ENCODE results near the gene ZNF541. TPM values are rescaled to one million over a fixed set of nuclear protein-coding genes. Genes with fewer than 3 reads are reported as not detected.

Gene ZNF541
- total RNA-seq, 1 donor from 2014 or later: not detected

DNA sequence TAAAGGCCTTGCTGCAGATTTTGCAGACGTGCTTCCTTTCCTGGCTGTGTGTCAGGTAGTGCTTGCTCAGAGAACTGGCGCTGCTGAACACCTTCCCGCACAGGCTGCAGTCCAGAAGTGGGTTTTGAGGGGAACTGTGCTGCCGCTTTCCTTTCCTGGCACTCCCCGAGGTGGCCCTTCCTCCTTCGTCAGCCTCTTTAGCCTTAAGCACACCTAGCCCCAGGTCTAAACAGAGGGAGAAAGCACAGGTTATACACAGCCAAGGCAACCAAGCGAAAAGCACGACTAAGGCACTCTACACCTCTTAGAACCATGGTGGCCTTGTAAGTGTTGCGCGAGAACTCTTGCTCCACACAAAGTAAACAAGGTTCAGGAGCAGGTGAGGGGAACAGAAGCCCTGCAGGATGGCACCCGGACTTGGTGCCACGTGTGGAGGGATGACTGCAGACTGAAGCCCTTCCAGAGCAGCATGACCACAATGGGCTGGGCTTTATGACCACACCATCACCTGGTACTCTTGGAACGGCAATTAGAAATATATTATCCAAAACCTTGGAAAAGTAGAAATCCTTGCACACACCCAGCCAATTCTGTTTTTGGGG, 23.6 kb downstream of the ZNF541 start:
- DNase-seq (ENCODE audit: extremely low read depth, low read depth, low spot score): no peak

DNA sequence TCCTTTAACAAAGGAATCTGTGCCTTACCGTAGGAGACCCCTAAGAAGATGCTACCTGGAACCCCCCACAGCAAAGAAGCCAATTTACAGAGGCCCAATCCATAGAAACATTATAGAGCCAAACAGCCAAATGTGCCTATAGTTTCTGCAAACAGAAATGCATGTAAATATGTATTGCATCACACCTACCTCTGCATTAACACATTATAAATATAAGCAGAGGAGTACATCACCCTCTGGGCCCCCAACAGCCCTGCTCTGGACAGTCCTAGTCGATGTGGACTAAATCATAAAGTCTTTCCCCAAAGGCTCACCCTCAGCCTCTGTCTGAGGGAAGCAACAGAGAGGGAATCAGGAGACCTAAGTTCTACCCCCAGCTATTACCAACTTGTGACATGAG, 25.7 kb downstream of the ZNF541 start:
- no peak for DNase-seq (ENCODE audit: extremely low read depth, low read depth, low spot score)

DNA sequence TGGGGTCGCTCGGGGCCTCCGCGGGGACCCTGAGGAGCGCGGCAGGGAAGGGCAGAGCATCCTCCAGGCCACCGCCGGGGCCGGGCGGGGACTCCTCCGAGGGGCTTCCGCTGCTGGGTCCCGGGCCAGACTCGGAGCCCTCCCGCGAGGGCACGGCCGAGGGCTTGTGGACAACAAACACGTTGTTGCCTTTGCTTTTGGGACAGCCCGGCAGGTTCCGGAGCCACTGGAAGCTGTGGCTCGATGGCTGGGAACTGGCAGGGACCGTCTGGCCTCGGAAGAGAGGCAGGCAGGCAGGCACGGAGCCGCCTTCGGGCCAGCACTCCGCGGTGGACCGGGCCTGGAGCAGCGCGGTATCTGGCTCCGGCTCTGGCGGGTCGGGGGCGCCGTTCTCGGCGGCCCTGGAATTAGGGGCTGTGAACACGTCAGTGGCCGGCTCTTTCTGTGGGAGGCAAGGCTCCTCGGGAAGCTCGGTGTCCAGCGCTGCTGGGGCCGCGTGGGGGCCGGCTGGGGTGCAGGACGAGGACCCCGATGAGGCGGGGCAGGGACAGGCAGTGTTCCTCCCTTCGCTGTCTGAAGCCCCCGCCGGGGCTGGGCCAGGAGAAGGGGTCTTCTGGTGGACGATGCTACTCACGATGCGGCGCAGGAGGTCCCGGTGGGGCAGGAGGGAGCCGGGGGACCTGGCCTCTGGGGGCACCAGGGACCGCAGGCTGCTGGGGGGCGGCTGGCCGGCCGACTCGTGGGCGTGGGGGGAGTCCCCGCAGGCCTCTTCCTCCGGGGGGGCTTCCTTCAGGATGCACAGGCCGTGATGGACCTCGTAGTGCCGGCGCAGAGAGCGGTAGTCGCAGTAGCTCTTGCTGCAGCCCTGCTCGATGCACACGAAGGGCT, 27.6 kb downstream of the ZNF541 start:
- DNase-seq (ENCODE audit: extremely low read depth, low read depth, low spot score): no peak

DNA sequence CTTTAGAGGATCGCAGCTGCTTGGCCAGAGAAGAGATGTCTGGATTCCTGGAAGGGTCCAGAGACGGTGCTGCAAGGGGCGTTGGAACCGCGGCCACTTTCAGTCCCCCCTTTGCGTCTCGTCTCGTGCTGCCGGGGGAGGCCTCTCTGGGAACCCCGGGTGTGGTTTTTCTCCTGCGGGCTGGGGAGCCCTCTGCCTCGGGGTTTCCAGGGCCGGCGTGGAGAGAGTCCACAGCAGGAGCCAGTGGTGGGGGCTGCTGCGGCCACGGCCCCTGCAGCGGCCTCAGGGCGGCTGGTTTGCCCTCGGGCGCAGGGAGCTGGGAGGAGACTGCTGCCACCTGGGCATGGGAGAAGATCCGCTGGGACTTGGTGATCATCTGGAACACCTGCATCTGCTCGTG, 28.5 kb downstream of the ZNF541 start:
- no peak for DNase-seq (ENCODE audit: extremely low read depth, low read depth, low spot score)

DNA sequence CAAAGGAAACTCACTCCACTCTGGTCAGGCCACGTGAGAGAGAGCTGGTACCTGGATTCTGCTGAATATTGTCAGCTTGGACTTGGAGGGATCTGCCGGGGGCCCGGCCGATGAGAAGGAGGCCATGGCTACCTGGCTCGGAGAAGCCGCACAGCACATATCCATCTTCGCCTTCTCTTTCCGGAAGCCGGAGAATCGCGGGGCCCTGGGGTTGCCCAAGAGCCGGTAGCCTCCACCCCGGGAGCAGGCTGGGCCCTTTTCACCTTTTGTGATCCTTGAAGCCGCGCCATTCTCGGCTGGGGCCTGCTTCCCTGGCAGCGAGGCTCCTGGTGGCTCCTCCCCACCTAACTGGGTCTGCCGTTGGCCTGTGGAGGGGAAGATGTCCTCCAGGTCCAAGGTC, 28.9 kb downstream of the ZNF541 start:
- DNase-seq (ENCODE audit: extremely low read depth, low read depth, low spot score): no peak

DNA sequence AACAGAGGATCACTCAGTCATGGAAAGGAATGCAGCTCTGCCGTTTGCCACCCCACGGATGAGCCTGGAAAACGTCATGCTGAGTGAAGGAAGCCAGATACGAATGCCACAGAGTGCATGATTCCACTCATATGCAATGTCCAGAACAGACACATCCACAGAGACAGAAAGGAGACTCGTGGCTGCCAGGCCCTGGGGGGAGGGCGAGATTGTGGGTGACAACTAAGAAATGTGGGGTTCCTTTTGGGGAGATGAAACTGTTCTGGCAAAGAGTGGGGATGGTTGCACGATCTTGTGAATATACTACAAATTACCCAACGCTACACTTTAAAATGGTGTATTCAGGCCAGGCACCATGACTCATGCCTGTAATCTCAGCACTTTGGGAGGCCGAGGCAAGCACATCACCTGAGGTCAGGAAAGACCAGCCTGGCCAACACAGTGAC, 30.9 kb downstream of the ZNF541 start:
- no peak for DNase-seq (ENCODE audit: extremely low read depth, low read depth, low spot score)

DNA sequence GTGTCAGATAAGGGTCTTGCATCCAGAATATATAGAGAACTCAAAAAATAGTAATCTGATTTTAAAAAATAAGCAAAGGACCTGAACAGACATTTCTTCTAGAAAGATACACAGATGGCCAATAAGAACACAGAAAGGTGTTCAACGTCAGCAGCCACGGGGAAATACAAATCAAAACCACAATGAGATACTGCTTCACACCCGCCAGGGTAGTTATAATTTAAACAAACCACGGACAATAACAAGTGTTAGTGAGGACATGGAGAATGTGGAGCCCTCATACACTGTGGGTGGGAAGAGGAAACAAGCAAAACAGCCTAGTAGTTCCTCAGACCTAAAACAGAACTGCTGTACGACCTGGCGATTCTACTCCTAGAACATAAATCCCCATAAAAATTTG, 31.4 kb downstream of the ZNF541 start:
- DNase-seq (ENCODE audit: extremely low read depth, low read depth, low spot score): no peak

DNA sequence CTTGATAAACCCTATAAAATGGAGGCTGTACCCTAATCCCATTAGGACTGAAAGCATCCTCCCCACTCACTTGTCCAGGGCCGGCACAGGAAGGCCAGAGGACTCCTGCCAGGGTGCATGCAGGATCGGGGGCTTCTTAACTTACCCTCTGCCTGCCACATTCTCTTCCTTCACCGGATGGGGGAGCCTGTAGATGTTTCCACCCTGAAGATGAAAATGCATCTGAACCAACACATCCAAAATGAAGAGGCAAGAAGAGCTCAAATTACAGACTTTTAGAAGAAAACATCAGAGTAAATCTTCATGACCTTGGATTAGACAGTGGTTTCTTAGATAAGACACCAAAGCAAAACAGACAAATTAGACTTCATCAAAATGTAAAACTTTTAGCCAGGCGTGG, 32.2 kb downstream of the ZNF541 start:
- no peak for DNase-seq (ENCODE audit: extremely low read depth, low read depth, low spot score)

DNA sequence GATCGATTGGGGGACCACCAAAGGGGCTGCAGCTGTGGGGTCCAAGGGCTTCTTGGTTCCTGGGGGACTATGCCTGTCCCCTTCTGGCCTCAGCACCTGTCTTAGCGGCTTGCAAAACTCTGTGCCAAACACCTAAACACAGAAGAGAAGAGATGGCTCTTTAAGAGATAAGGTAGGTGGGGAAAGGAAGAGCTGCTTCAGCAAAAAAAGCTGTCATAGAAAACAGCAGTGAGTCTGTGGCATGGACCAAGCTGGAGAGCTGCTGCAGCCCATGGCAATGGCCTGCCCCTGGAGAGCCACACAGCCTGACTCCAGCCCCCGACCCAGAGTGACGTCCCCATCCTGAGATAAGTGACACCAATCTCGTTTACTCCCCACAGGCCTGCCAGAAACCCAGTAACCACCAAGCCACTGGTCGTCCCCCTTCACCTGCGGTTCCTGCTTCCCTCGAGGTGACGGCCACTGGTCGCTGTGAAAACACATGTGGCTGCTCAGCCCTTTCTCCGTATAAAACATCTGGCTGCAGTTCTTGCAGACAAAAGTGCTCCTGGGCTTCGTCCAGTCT, 33.1 kb downstream of the ZNF541 start:
- no peak for DNase-seq (ENCODE audit: extremely low read depth, low read depth, low spot score)

DNA sequence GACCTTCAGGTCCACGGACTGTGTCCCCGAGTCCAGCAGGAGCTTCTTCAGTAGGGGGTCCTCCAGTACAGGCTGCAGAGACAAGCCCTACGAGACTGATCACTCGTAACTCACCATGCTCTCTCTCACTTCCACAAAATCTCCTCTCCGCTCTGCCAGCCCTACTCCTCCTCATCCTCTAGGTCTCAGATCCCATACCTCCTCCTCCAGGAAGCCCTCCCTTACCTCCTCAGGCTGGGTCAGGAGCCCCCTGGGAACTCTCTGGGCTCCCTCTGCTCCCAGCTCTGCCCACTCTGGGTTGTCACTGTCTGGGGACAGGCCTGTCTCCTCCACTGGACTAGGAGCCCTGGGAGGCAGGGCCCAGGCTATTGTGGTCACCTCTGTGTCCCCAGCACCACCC, 34.1 kb downstream of the ZNF541 start:
- DNase-seq (ENCODE audit: extremely low read depth, low read depth, low spot score): no peak

DNA sequence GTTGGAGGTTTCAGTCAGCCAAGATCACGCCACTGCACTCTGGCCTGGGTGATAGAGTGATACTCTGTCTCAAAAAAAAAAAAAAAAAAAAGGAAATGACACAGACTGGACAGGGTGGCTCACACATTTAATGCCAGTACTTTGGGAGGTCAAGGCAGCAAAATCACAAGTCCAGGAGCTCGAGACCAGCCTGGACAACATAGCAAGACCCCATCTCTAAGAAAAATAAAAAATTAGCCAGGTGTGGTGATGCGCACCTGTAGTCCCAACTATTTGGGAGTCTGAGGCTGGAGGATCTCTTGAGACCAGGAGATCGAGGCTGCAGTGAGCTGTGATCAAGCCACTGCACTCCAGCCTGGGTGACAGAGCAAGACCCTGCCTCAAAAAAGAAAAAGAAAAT, 35.5 kb downstream of the ZNF541 start:
- DNase-seq (ENCODE audit: extremely low read depth, low read depth, low spot score): no peak

DNA sequence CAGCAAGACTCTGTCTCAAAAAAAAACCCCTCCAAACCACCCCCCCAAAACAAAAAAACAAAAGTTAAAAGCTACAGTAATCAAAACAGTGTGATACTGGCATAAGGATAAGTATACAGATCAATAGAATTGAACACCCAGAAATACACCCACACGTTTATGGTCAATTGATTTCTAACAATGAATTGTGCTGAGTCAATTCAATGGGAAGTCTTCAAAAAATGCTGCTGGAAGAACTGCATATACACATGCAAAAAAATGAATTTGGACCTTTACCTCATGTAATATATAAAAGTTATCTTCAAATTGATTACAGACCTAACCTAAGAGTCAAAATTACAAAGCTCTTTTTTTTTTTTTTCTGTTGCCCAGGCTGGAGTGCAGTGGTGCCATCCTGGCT, 38.3 kb downstream of the ZNF541 start:
- no peak for DNase-seq (ENCODE audit: extremely low read depth, low read depth, low spot score)

DNA sequence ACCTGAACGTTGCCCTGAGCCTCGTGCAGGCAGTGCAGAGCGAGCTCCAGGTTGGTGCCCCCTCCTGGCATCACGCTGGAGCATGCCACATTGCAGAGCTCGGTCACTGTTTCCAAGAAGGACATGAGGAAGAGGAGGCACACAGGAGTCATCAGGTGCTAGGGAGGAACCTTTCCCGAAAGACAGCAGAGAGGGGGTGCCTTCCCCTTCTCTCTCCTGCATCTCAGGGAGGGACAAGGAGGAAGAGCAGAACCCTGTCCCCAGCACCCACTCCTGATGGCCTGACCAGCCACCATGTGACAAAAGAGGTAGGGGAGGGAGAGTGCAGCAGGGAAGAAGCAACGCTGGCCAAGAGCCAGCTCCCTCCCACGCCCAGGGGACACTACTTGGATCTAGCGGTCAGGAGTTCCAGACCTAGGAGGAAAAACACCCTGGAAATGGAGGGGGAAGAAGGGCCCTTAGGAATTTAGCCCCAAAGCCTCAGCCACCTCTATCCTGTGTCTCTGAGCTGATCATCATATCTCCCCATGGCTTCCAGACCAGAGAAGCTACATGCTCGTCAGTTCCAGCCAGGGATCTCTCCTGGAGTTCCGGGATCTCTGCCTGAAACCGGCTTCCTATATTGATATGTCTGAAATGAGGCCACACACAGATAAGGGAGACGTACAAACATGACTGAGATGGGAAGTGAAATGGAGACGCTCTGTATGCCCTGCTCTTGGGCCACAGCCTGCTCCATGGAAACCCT, 41.1 kb downstream of the ZNF541 start:
- DNase-seq (ENCODE audit: extremely low read depth, low read depth, low spot score): no peak

DNA sequence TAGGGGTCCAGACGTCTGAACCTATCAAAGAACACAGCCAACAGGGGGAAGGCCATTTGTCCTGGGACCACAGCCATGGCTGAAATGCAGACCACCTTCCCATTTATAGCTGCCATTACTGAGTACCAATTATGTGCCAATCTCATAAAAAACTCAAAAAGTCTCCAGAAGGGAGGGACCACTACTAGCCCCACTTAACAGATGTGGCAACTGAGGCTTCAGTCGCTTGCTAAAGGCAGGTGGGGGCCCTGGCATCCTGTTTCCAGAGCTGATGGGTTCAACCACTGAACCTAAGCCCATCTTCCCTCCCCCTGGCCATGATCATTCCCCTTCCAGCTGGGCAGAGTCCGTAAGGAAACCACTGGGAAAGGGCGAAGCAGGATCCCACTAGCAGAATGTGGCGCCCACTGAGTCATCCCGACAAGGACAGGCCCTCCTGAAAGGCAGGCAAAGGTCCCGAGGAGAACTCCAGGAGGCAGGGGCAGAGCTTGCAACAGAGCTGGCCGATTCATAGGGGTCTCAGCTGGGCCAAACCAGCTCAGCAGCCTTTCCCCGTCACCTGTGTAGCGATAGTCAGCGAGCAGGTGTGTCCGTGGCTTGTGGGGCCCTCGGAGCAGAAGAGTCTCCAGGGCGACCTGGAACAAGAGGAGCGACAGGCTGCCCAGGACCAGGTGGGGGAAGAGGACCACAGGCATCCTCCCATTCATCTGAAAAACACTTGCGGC, 43.8 kb downstream of the ZNF541 start:
- DNase-seq (ENCODE audit: extremely low read depth, low read depth, low spot score): no peak

DNA sequence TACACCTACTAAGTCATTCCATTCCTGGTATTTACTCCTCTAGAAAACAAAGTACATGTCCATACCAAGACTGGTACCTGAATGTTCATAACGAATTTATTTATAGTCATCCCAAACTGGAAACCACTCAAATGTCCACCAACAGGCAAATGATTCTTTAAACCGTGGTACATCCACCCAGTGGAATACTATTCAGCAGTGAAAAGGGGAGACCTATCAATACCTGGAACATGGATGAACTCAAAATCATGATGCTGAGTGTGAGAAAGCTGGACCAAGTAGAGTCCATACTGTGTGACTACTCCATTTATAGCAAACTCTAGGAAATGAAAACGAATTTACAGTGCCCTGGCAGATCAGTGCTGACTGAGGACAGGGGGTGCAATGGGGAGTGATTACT, 46.1 kb downstream of the ZNF541 start:
- no peak for DNase-seq (ENCODE audit: extremely low read depth, low read depth, low spot score)

DNA sequence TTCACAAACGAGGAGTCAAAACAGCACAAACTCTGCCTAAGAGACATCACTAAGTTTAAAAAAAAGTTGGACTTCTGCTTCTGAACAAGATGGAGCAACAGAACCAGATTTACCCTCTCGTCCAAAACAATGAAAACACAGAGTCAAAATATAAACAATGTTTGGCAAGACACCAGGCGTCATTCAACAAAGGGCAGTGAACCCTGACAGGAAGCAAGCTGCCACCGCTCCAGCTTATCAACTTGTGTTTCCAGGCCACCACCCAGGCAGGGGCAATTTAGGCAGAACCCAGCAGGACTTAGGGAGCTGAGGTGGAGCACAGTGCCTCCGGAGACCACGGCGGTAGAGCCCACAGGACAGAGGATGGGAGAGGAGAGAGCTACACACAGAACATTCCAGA, 49.5 kb downstream of the ZNF541 start:
- DNase-seq (ENCODE audit: extremely low read depth, low read depth, low spot score): no peak

Other genes starting within 250 kb of the ZNF541 start
- under 0.01 TPM in 2 replicates for gene C5AR2, start 241.0 kb downstream of the ZNF541 start, total RNA-seq
- gene DHX34, start 223.8 kb downstream of the ZNF541 start, total RNA-seq: 13.9 and 21.6 TPM in 2 replicates
- 0.63 and 1.6 TPM in 2 replicates for gene MEIS3, start 153.6 kb downstream of the ZNF541 start, total RNA-seq
- gene SLC8A2, start 101.3 kb downstream of the ZNF541 start, total RNA-seq: not detected in 2 replicates
- 8.8 and 11.1 TPM in 2 replicates for gene KPTN, start 88.9 kb downstream of the ZNF541 start, total RNA-seq
- 143 and 156 TPM in 2 replicates for gene NAPA, start 58.1 kb downstream of the ZNF541 start, total RNA-seq
- gene BICRA, start 36.0 kb upstream of the ZNF541 start, total RNA-seq: 10.6 and 25.4 TPM in 2 replicates
- gene EHD2, start 140.3 kb upstream of the ZNF541 start, total RNA-seq: 245 and 268 TPM in 2 replicates
- gene NOP53, start 172.4 kb upstream of the ZNF541 start, total RNA-seq: 183 and 223 TPM in 2 replicates
- 418 and 795 TPM in 2 replicates for gene SELENOW, start 205.6 kb upstream of the ZNF541 start, total RNA-seq
- gene TPRX1, start 231.4 kb upstream of the ZNF541 start, total RNA-seq: not detected in 2 replicates
- gene CRX, start 248.8 kb upstream of the ZNF541 start, total RNA-seq: not detected in 2 replicates

Data from glomerular endothelial cell (primary cell).